T1000 (cell line): Measurements from ENCODE around the gene FRMD4A.
A peak's percentile ranks its signal among the peaks of the same experiment; 100 is the strongest.
"Not testable (repeated sequence)": the region's sequence is repeated elsewhere in the genome, so short reads cannot be mapped to it uniquely, and the experiment has no call there.

ENCODE experiments used
- DNase-seq: peaks from one replicate; lab custom pipeline; 2025; ENCODE audit warnings: mixed read lengths; lab: John Stamatoyannopoulos, UW

FRMD4A gene

DNA sequence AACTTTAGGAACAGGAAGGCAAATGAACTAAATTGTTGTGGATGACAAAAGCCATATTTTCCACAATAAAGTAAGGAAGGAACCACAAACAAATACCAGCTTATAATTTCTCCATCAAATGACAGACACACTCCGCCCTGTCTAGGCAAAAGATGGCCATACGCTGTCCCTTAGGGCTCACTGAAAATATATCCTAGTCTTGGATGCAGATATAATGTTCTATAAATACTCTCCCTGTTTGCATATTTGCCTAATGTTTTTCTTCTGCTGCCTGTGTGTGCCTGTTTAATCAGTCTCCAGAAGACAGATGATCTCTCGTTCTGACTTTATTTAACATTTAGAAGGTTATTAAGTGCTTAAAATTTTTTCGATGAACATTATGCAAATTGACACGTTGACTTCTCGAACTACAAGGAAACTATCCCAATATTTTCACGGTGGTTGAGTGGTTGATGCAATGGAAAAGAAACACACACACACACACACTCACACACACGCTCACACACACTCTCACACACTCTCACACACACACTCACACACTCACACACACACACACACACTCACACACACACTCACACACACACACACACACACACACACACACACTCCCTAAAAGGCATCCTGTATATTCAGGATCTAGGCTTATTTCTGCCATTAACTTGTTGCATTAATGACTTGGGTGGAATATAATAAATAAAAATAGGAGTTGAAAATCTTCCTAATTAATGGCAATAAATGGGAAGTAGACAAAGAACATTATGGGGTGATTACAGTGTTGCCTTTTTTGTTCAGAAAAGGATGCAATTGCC lies 446.9 kb downstream of the FRMD4A start:
- DNase-seq, result no peak

DNA sequence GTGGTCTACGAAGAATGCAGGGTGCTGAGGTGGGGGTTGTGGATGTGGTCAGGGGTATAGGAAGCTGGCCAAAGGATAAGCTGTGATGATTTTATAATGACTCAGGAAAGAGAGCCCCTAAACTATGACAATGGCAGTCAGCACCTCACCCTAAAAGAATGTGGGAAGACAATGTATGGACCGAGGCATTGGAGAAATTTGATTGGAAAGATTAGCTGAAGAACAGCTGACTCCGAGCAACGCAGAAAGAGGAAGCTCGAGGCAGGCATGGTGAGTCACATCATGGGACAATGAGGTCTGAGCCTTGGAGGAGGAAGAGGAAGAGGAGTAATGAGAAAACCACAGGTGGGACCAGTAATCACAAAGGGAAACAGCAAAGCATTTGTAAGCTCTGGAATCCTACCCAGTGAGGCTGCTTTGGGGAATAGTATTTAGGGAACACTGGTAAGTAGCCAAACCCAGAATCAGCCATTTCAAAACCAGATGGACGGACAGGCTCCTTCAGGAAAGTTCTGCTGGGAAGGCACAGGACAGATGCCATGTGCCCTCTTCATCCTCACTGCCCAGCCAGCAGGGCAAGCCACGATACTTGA lies 448.5 kb downstream of the FRMD4A start:
- peak; percentile 75 for DNase-seq

DNA sequence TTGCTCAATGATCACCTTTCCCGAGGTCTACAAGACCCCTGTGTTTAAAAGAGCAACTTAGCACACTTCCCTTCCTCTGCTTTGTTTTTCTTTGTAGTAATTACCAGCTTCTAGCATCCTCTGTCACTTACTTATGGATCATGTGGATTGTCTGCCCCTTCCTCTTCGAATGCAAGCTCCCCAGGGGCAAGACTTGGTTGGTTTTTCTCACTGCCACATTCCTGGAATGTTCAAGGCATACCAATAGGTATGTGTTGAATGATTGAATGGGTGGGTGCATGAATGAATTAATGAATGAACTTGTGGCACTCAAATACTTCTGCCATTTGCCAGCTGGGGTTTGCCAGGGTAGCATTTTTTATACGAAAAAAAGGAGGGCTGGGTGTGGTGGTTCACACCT lies 450.0 kb downstream of the FRMD4A start:
- no peak for DNase-seq

DNA sequence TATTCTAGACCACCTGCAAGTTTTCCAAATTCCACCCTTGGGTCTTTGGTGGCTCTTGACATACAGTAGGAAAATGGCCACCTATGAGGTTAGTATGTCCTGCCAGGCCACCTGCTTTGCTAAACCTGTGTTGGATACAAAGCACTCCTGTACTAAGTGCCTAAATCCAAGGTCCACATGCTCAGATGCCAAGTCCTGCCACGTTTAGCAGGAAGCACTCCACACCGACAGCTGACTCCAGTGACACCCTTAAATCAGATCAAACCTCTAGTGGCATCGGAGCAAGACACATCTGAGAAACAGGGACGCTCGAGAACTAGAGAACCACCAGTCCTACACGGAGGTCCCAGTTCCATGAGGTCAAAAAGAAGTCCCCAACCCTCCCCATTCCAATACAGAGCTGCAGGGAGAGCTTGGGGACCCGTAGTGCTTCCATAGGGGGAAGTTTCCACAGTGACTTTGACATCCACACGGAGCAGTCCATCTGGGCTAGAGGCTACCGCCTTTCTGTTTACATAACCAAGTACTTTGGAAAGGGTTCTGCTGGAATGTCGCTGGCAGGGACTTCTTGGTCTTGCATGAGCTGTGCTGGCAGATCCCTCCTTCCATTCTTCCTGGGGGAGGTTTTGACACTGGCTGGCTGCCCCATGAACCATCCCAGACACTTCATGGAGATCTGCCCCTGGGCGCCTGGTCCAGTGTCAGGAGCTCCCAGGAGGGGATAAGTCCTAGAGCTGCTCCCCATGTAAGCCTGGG lies 453.4 kb downstream of the FRMD4A start:
- no peak for DNase-seq

DNA sequence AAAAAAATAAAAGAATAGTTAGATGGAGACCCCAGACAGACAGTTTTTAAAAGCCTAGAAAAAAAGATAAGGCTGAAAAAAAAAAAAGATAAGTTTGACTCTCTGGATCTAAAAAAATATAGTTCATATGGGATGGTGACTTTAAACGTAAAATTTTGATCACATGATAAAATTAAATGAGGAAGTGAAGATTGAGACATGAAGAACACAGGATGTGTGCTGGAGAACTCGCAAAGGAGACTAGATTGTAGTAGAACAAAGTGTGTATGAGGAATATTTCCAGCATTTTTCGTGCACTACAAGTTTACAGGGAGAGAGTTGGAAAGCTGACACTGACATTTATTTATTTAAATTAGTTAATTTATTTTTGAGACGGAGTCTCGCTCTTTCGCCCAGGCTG lies 457.5 kb downstream of the FRMD4A start:
- DNase-seq, result no peak

DNA sequence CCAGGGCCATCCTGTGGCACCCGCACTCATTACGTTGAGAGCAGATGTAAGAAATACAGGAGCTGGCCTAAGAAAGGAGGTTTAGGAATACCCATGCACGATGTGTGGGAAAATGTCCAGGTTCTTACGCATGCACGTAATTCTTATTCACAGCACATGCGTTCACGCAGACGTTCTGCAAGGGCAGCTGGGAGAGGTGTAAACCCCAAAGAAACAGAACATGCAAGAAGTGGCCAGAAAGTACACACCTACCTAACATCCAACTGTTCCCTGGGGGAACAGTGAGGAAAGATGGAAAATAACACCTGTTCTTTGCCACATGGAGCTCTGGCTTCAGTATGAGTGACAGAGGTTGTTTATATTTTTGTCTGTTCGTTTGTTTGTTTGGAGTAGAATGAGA lies 458.3 kb downstream of the FRMD4A start:
- DNase-seq, result no peak

DNA sequence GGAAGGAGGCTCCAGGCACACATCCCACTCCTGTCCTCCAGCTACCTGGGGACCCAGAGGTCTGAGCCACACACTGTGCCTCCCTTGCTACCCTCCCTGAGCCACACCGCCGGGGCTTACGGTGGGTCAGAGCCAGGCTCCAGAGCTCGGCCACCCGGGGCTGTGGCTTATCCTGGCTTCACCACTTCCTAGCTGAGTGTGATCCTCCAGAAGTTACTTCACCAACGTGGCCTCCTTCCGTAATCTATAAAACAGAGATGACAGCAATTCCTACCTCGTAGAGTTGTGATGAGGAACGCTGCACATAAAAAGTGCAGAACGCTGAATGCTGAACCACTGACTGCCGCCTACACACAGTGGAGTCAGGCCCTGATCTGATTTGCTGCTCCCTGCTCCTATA lies 458.9 kb downstream of the FRMD4A start:
- no peak for DNase-seq

DNA sequence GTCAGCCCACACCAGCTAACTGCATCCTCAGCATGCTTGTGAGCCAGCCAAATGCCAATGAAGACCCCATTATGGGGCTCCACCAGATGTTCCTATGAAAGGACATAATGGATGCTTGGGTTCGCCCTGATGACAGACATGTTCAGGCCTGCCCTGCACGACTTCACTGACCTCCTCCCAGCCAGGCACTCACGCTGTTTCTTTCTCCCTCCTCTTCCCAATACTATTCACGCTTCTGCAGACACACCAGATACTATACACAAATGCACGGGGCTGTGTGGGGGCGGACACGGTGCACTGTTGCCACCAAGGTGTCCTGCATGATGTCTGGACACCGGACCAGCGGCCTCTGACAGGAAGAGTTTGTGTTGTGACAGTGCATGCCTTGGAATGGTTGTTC lies 459.7 kb downstream of the FRMD4A start:
- DNase-seq, result no peak

DNA sequence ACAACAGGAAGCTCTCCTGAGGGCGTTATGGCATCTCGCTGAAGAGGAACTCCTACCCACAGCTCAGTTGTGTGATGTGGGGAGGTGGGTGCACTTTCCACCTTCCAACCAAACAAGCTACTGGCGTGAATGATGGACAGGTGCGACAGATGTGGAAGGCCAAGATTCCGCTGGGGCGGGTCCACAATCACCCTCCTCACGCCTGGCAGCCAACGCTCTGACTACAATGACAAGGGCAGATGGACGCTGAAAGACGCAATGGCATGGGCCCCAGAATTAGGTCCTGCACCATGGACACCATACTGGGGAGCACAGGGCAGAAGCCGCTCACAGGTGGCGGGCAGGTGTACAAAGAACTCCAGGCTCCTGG lies 461.4 kb downstream of the FRMD4A start:
- DNase-seq, result no peak

DNA sequence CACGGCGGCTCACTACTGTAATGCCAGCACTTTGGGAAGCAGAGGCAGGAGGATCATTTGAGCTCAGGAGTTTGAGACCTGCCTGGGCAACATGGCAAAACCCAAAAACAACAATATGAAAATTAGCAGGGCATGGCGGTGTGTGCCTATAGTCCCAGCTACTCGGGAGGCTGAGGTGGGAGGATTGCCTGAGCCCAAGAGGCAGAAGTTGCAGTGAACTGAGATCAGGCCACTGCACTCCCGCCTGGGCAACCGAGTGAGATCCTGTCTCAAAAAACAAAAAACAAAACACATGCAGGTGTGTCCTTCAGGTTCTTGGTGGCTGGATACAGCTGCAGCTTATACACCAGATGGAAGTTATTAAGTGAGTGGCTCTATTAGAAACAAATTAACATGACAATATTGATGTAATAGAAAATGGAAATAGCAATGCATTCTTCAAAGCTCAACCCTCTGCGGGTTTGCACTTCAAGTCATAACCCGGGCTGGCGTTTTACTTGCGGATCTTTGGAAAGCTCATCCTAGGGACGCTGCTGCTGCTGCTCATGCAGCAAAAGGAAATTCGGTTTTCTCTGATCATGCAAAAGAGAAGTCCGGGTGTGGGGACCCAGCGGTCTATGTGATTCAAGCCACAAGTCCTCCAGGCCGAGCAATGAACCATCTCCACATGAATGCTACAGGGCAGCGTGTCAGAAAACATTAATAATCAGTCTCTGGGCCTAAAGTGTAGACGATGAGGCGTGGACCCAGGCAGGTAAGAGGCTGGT lies 462.0 kb downstream of the FRMD4A start:
- no peak for DNase-seq

DNA sequence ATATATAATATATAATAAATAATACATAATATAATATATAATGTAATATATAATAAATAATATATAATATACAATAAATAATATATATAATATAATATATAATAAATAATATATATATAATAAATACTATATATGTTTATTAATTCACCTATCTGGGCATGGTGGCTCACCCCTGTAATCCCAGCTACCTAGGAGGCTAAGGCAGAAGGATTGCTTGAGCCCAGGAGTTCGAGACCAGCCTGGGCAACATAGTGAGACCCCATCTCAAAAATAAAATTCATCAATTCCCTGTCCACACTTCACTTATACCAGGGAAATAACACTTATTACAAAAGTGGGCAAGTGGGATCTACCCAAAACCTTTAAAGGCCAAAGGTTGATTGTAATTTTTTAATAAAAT lies 462.9 kb downstream of the FRMD4A start:
- DNase-seq, result no peak

DNA sequence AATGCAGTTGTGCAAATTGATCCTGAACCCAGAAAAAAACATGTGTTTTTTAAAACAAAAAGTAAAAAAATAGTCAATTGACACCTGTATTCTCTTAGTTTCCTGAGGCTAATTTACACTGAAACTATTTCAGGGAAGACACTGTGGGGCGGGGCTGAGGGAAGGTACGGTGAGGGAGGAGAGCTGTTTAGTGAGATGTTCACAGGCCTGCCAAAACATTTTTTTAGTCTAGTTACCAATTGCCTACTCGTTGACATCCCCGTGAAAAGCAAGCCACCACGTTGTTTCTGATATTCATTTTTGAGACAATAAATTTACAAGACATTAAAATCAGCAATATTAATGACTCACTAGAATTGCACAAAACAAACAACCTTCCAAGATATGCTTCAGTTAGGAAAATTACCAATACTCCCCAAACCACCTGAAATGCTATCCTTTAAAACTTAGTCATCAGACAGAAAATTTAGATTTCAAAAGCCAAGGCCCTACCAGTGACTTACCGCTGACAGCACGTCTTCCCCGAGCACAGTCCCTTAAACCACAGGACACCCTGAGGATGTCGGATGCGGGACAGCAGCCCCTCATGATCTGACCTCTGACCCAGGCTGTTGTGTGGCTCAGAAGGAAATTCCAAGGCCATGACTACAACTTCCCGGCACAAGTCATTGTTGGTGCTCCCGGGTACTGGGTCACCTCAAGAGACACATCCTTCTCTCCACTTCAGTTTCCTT lies 464.8 kb downstream of the FRMD4A start:
- DNase-seq, result peak; percentile 71

DNA sequence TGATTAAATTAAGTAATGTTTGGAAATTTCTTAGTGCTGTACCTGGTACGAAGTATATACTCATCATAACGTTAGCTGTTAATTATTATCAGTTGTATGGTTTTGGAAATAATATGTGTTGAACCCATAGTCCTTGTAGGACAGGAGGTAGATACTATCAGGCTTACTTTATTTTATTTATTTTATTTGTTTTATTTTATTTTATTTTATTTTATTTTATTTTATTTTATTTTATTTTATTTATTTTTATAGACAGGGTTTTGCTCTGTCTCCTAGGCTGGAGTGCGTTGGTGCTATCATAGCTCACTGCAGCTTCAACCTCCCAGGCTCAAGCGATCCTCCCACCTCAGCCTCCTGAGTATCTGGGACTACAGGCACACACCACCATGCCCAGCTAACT lies 465.5 kb downstream of the FRMD4A start:
- DNase-seq, result not testable (repeated sequence)

DNA sequence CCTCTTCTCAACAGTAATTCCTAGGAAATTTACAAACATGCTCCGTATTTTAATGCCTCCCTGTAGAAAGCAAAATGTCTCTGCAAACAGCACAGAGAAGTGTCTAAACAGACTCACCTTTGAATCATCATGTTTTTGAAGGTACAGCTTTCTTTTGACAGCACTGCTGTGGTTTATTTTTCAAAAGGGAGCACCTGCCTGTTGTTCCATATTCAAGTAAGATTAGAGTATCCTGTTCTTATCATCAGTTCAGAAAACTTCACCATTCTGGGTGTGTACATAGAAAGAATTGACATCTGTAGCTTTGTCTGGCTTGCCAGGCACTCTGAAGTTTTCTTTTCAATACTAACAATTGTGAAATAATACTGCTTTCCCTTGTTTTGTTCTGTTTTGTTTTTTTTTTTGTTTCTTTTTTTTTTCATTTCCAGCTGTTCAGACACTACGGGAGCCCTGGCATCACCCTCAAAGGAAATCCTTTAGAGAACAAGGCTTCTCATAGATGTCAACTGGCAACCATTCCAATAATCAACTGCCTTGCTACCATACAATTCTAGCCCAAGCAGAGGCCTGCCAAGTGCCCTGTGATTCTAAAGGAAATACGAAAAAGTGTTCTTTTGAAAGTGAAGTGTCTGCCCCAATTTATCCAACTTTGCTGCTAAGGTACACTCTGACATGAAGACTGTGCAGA lies 468.0 kb downstream of the FRMD4A start:
- DNase-seq, result no peak

DNA sequence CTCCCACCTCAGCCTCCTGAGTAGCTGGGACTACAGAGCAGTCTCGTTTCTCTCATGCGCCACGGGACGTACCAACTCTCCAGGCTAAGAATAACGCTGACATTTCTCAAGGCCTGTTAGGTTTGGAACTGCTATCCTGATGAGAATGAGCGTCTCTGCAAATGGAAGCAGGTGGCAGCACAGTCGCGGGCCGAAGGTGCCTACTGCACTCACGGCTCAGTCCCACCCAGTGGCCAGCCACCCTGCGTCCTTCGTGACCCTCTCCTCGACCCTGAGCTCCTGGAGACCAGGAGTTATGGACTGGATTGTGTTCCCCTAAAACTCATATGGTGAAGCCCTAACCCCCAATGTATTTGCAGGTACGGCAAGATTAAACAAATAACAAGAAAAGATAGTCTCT lies 469.8 kb downstream of the FRMD4A start:
- no peak for DNase-seq

DNA sequence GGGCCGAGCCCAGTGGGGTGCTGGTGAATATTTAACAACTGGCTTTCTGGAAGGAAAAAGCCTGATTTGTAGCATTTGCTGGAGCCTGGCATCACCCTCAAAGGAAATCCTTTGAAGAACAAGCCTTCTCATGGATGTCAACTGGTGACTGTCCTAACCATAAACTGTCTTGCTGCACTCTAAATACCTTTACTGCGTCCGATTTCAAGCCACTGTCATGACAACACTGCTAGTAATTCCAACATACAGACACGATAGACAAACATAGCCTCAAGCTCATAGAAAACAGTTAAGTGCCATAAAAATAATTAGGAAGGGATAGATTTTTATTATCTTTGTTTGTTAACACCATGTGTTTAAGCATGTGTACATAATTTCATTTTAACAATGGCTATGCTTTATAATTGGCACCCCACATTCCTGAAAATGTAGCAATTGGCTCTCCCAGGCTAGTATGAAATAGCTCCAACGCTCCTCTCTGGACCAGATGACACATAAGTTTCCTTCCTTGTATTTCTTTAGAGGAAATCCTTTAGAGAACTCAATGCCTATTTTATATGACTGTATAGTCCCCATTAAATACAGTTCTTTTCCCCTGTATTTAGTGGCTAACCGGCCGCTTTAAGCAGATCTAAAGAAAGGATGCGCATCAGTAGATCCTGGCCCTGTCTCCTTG lies 470.6 kb downstream of the FRMD4A start:
- no peak for DNase-seq

DNA sequence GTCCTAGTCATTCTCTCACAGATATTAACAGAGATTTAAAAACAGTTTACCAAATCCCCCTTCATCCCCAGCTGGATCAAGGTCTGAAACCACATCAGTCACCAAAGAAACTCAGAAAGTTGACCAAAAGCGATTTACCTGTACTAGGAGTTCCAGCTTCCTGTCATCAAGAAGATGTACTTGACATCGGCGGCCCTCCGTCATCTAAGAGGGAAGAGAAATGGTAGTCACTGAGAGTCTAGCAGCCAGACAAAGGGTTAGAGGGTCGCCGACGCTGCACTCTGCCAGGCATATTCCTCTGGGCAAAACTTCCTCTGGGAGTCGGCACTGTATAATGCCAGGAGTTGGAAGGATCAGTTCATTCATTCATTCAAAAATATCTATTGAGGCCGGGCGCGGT lies 472.0 kb downstream of the FRMD4A start:
- no peak for DNase-seq

DNA sequence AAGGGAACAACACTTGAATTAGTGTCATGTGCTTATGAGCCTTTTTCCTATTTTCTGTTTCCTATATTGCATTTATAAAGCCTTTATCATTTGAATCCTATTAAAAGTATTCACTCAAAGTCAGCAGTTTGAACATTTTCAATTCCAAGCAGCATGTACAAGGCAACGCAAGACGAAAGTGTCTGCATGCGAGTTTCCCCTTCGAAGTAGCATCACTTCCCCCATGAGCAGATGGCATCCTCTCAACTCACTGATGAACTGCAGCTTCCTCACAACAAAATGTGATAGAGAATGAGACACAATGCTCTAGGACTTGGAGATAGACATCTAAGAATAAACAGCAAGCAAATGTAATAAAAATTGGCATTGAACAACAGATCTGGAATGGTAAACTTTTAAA lies 473.3 kb downstream of the FRMD4A start:
- no peak for DNase-seq

DNA sequence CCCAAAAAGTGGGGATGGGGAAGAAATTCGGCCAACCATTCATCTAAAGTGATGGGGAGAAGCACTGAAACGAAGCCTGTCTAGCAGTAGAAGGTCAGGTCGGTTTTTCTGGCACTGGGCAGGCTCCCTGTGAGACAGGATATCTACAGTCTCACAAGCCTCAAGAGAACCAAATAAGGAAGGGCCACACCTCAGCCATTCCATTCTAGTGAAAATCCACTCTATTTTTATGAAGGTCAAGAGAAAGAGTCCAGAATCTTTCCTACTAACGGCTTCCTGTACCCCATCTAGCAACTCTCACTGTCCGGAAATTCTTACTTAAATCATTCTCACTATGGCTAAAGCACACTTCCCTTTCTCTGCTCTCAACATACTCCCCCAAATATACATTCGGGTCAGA lies 476.9 kb downstream of the FRMD4A start:
- no peak for DNase-seq

DNA sequence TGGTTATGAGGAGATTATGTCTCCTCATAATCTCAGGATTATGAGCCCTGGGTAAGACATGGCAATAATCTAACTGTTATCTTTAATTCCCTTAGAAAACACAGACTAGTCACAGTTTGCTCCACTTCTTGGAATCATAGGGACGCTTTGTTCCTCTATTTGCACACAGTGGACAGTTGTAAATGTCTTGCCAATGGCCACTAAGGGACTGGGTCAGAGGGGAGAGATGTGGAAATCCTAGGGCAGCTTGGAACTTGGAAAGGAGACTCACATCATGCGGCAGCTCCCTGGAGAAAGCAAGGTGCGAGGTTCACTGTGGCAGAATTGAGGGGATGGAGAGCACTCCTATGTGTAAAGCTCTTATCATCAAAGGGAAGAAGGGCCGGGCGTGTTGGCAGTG lies 477.9 kb downstream of the FRMD4A start:
- DNase-seq, result no peak

DNA sequence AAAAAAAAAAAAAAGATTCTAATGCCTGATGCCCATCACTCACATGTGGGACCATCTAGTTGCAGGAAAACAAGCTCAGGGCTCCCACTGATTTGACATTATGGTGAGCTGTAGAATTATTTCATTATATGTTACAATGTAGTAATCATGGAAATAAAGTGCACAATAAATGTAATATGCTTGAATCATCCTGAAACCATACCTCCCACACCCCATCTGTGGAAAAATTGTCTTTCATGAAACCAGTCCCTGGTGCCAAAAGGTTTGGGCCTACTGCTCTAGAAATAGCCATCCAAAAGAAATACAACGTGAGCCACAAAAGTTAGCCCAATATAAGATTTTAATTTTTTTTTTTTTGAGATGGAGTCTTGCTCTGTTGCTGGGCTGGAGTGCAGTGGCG lies 478.8 kb downstream of the FRMD4A start:
- no peak for DNase-seq
